Measurements from ENCODE around the gene IL4I1.

- TF ChIP-seq ZNF274 (IDR thresholded peaks at IDR 0.05; ENCODE audit: low read depth, low read length) (no peak), SUZ12 (IDR thresholded peaks at IDR 0.05; ENCODE audit: extremely low read depth, insufficient read depth, insufficient read length) (no peak)
Measured at GRCh38 chr19:49873834-49874233, 22.9 kb downstream of the IL4I1 start.
